Heart left ventricle (tissue), 13 donors: ENCODE results near the gene SCN8A.

Experiments
- POLR2A ChIP-seq, 2 donors: fragments of 450-650 bp; IDR thresholded peaks; one replicate each; pipeline ENCODE4 v1.6.1; 2017; ENCODE audit warnings: antibody characterized with exemption in 2 of 2, mild to moderate bottlenecking in 2 of 2, moderate library complexity in 2 of 2
- TF ChIP-seq, protein P1 (sequence below), 12 donors: fragments of 200-600 bp; sonication (generic) in 4 of 12; IDR thresholded peaks; one replicate each; pipeline versions ENCODE4 v1.5.0 to v1.8.0; 2018 to 2022; ENCODE audit warnings: antibody characterized with exemption in 12 of 12, mild to moderate bottlenecking in 5 of 12
- donor health status: ischemic (EF 13 %, LVEDD 7.1; RV severe dilation, severe dysfunction).
- donor health status: DM: no; HTN: yes; CAD: no.
- donor health status: DM: no; HTN: no; CAD: no.
- donor health status: ischemic (EF 25% LVEDD 6.9; RV normal size, moderate dysfunction).
- donor health status: ischemic (EF 25% LVEDD 5.7; RV mildly dilated, moderate dysfunction).
- donor health status: ischemic (EF 35%, LVEDD 5.7; RV mildly dilated, moderate dysfunction).
- donor health status: nonischemic (EF 11% LVEDD 7.7; RV severe dilation, severe dysfunction).
- donor health status: DM: yes; HTN: yes; CAD: no.
- donor health status: PGD.
- donor health status: ischemic (EF 29% LVEDD 5.4; RV normal size, mild dysfunction).
- donor health status: nonischemic (EF 23%, LVEDD 6.1; RV moderate dilation, normal function).

DNA sequence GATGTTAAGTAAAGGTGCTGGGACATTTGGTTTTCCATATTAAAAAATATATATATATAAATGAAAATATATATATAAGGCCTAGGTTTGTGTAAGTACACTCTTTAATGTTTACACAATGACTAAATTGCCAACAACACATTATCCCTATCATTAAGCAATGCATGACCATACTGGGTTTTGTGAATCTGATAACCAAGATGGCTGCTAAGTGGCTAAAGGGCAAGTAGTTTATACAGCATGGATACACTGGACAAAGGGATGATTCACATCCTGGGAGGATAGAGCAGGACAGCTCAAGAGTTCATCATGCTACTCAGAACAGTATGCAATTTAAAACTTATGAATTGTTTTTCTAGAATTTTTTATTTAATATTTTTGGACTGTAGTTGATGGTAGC is 168.1 kb downstream of the SCN8A start:
- TF ChIP-seq, protein P1, sequence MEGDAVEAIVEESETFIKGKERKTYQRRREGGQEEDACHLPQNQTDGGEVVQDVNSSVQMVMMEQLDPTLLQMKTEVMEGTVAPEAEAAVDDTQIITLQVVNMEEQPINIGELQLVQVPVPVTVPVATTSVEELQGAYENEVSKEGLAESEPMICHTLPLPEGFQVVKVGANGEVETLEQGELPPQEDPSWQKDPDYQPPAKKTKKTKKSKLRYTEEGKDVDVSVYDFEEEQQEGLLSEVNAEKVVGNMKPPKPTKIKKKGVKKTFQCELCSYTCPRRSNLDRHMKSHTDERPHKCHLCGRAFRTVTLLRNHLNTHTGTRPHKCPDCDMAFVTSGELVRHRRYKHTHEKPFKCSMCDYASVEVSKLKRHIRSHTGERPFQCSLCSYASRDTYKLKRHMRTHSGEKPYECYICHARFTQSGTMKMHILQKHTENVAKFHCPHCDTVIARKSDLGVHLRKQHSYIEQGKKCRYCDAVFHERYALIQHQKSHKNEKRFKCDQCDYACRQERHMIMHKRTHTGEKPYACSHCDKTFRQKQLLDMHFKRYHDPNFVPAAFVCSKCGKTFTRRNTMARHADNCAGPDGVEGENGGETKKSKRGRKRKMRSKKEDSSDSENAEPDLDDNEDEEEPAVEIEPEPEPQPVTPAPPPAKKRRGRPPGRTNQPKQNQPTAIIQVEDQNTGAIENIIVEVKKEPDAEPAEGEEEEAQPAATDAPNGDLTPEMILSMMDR (IDR thresholded peaks at IDR 0.05), result no peak
- TF ChIP-seq POLR2A (IDR thresholded peaks at IDR 0.05), result no peak
